ENCODE measurements around the gene MYL5. TPM values are rescaled to one million over a fixed set of nuclear protein-coding genes. Genes with fewer than 3 reads are reported as not detected.
A peak's percentile ranks its signal among the peaks of the same experiment; 100 is the strongest.

Gene MYL5
- total RNA-seq (10 to 100 TPM; 12.1 to 15.4 TPM), polyA plus RNA-seq (1 to 10 TPM; 2.1 to 3.2 TPM)

- no peaks in the 10 kb centered on the region for H3K9me3 Mint-ChIP-seq
- DNase-seq, result peak; percentile 98 to 100 (median 98)
- ChIA-PET POLR2A (ENCODE audit: partially characterized antibody) (interaction anchor here (0.6 to 4.4 kb wide), 15 partner anchors 9 to 550 kb away, joined by 3 to 57 read pairs (median 4); partner anchors contain the start of genes GAK, PCGF3, TMEM175 and ZNF718), CTCF (ENCODE audit: partially characterized antibody) (interaction anchor here (1.4 to 3.3 kb wide), 2 partner anchors 11 to 430 kb away, joined by 3 to 19 read pairs; no protein-coding TSS in a partner anchor)
- Histone ChIP-seq H3K36me3 (ENCODE audit: insufficient read depth, low read length) (peaks cover 12% of the 10 kb centered on the region), H3K4me3 (ENCODE audit: low read length in 2 of 2) (peak within 1 kb of the TSS; percentile 57 to 76), H3K27me3 (ENCODE audit: insufficient read depth, low read length) (no peaks in the 10 kb centered on the region), H3K9me3 (ENCODE audit: control insufficient read depth in 1 of 2, low read length in 2 of 2) (no peaks in the 10 kb centered on the region), H3K4me1 (ENCODE audit: insufficient read depth, low read length) (peaks cover 16% of the 10 kb centered on the region), H3K27ac (ENCODE audit: low read depth, low read length) (peak within 1 kb of the TSS; percentile 99)
- peak within 1 kb of the TSS; percentile 85 to 94 (median 92) for H3K27ac Mint-ChIP-seq
- H3K36me3 Mint-ChIP-seq, result peaks cover 11 to 19% of the 10 kb centered on the region in 2 donors
- H3K4me1 Mint-ChIP-seq, result peaks cover 2 to 18% (median 10%) of the 10 kb centered on the region in 4 donors
- H3K4me3 Mint-ChIP-seq, result peak within 1 kb of the TSS; percentile 86 to 93 (median 90)
- H3K27me3 Mint-ChIP-seq, result no peaks in the 10 kb centered on the region
- intact Hi-C loops (cut with micrococcal nuclease), result loop anchor here (1.0 to 5.0 kb wide), 9 partner anchors 10 to 1183 kb away; partner anchors contain the start of genes DGKQ, GAK, LETM1 and PCGF3
Observed at GRCh38 chr4:674172-675035, at the start of gene MYL5, which contains the start of gene ATP5ME. Gene MYL5 (plus strand): TSS chr4:674542. CDS start chr4:678027, 3,485 bp downstream. Gene ATP5ME (minus strand): TSS chr4:674276. CDS start chr4:674247, 29 bp downstream.

- POLR2A ChIA-PET (ENCODE audit: partially characterized antibody), result no interaction called here
- no peaks in the 10 kb centered on the region for H3K27me3 ChIP-seq (ENCODE audit: insufficient read depth, low read length)
Observed at GRCh38 chr4:624705-625590, 49.4 kb upstream of the MYL5 start, which contains the start of gene PDE6B. Gene PDE6B (plus strand): TSS chr4:625573. CDS start chr4:625627, 54 bp downstream.

GRCh38 chr4:625631-626161, 48.6 kb upstream of the MYL5 start:
- Histone ChIP-seq H3K27ac (ENCODE audit: low read depth, low read length) (no peak overlapping the region), H3K4me1 (ENCODE audit: insufficient read depth, low read length) (no peaks in the 10 kb centered on the region), H3K36me3 (ENCODE audit: insufficient read depth, low read length) (no peaks in the 10 kb centered on the region), H3K27me3 (ENCODE audit: insufficient read depth, low read length) (no peaks in the 10 kb centered on the region), H3K4me3 (ENCODE audit: low read length in 2 of 2) (no peak overlapping the region), H3K9me3 (ENCODE audit: control insufficient read depth in 1 of 2, low read length in 2 of 2) (no peaks in the 10 kb centered on the region)
- Mint-ChIP-seq H3K4me1 (no peaks in the 10 kb centered on the region), H3K4me3 (no peak overlapping the region), H3K36me3 (no peaks in the 10 kb centered on the region), H3K27ac (no peak overlapping the region), H3K27me3 (peaks cover 5% of the 10 kb centered on the region in 2 donors), H3K9me3 (peaks cover 0 to 1% (median 0%) of the 10 kb centered on the region in 8 donors)
- ChIA-PET POLR2A (ENCODE audit: partially characterized antibody) (no interaction called here), CTCF (ENCODE audit: partially characterized antibody) (no interaction called here)
- intact Hi-C loops (cut with micrococcal nuclease), result no loop called here
- DNase-seq, result no peak

More at GRCh38 chr4:624705-625590, 49.4 kb upstream of the MYL5 start, which contains the start of gene PDE6B:
- Mint-ChIP-seq H3K27me3 (peaks cover 7 to 8% of the 10 kb centered on the region in 2 donors), H3K4me3 (no peak within 1 kb of the TSS), H3K9me3 (peaks cover 0 to 2% (median 0%) of the 10 kb centered on the region in 8 donors), H3K4me1 (no peaks in the 10 kb centered on the region), H3K27ac (no peak within 1 kb of the TSS), H3K36me3 (no peaks in the 10 kb centered on the region)
- Histone ChIP-seq H3K36me3 (ENCODE audit: insufficient read depth, low read length) (no peaks in the 10 kb centered on the region), H3K4me1 (ENCODE audit: insufficient read depth, low read length) (no peaks in the 10 kb centered on the region), H3K9me3 (ENCODE audit: control insufficient read depth in 1 of 2, low read length in 2 of 2) (no peaks in the 10 kb centered on the region), H3K27ac (ENCODE audit: low read depth, low read length) (no peak within 1 kb of the TSS), H3K4me3 (ENCODE audit: low read length in 2 of 2) (no peak within 1 kb of the TSS)
- intact Hi-C loops (cut with micrococcal nuclease), result no loop called here
- CTCF ChIA-PET (ENCODE audit: partially characterized antibody), result no interaction called here
- DNase-seq, result no peak

- intact Hi-C loops (cut with micrococcal nuclease), result no loop called here
- Mint-ChIP-seq H3K36me3 (no peaks in the 10 kb centered on the region), H3K9me3 (peaks cover 0 to 8% (median 0%) of the 10 kb centered on the region in 8 donors), H3K27me3 (peaks cover 5% of the 10 kb centered on the region in 2 donors), H3K4me3 (no peak overlapping the region), H3K4me1 (no peaks in the 10 kb centered on the region), H3K27ac (no peak overlapping the region)
- ChIA-PET POLR2A (ENCODE audit: partially characterized antibody) (no interaction called here), CTCF (ENCODE audit: partially characterized antibody) (no interaction called here)
- H3K27me3 ChIP-seq (ENCODE audit: insufficient read depth, low read length), result no peaks in the 10 kb centered on the region
- H3K4me1 ChIP-seq (ENCODE audit: insufficient read depth, low read length), result no peaks in the 10 kb centered on the region
- no peak overlapping the region for H3K27ac ChIP-seq (ENCODE audit: low read depth, low read length)
- no peak for DNase-seq
- no peaks in the 10 kb centered on the region for H3K9me3 ChIP-seq (ENCODE audit: control insufficient read depth in 1 of 2, low read length in 2 of 2)
- H3K4me3 ChIP-seq (ENCODE audit: low read length in 2 of 2), result no peak overlapping the region
- H3K36me3 ChIP-seq (ENCODE audit: insufficient read depth, low read length), result no peaks in the 10 kb centered on the region
Observed at GRCh38 chr4:626201-627091, 47.9 kb upstream of the MYL5 start.

GRCh38 chr4:627347-628125, 46.8 kb upstream of the MYL5 start:
- DNase-seq, result no peak
- H3K27me3 Mint-ChIP-seq, result peaks cover 3% of the 10 kb centered on the region in 2 donors
- H3K27ac Mint-ChIP-seq, result no peak overlapping the region
- H3K27me3 ChIP-seq (ENCODE audit: insufficient read depth, low read length), result no peaks in the 10 kb centered on the region
- ChIA-PET CTCF (ENCODE audit: partially characterized antibody) (no interaction called here), POLR2A (ENCODE audit: partially characterized antibody) (no interaction called here)
- H3K9me3 ChIP-seq (ENCODE audit: control insufficient read depth in 1 of 2, low read length in 2 of 2), result peaks cover 0 to 3% of the 10 kb centered on the region in 2 donors
- H3K27ac ChIP-seq (ENCODE audit: low read depth, low read length), result no peak overlapping the region
- no peaks in the 10 kb centered on the region for H3K36me3 ChIP-seq (ENCODE audit: insufficient read depth, low read length)
- H3K4me3 ChIP-seq (ENCODE audit: low read length in 2 of 2), result no peak overlapping the region
- intact Hi-C loops (cut with micrococcal nuclease), result no loop called here
- no peaks in the 10 kb centered on the region for H3K4me1 Mint-ChIP-seq
- peaks cover 0 to 10% (median 0%) of the 10 kb centered on the region in 8 donors for H3K9me3 Mint-ChIP-seq
- no peaks in the 10 kb centered on the region for H3K4me1 ChIP-seq (ENCODE audit: insufficient read depth, low read length)
- no peak overlapping the region for H3K4me3 Mint-ChIP-seq
- H3K36me3 Mint-ChIP-seq, result no peaks in the 10 kb centered on the region

- H3K4me3 Mint-ChIP-seq, result no peak overlapping the region
- H3K36me3 ChIP-seq (ENCODE audit: insufficient read depth, low read length), result no peaks in the 10 kb centered on the region
- peaks cover 0 to 3% of the 10 kb centered on the region in 2 donors for H3K27me3 Mint-ChIP-seq
- intact Hi-C loops (cut with micrococcal nuclease), result no loop called here
- H3K4me1 ChIP-seq (ENCODE audit: insufficient read depth, low read length), result no peaks in the 10 kb centered on the region
- CTCF ChIA-PET (ENCODE audit: partially characterized antibody), result no interaction called here
- no peak overlapping the region for H3K4me3 ChIP-seq (ENCODE audit: low read length in 2 of 2)
- POLR2A ChIA-PET (ENCODE audit: partially characterized antibody), result no interaction called here
- no peak for DNase-seq
- peaks cover 0 to 10% (median 0%) of the 10 kb centered on the region in 8 donors for H3K9me3 Mint-ChIP-seq
- no peaks in the 10 kb centered on the region for H3K27me3 ChIP-seq (ENCODE audit: insufficient read depth, low read length)
- no peaks in the 10 kb centered on the region for H3K4me1 Mint-ChIP-seq
- H3K27ac Mint-ChIP-seq, result no peak overlapping the region
- no peaks in the 10 kb centered on the region for H3K36me3 Mint-ChIP-seq
- H3K9me3 ChIP-seq (ENCODE audit: control insufficient read depth in 1 of 2, low read length in 2 of 2), result peaks cover 0 to 3% of the 10 kb centered on the region in 2 donors
- H3K27ac ChIP-seq (ENCODE audit: low read depth, low read length), result no peak overlapping the region
Observed at GRCh38 chr4:628311-628741, 46.0 kb upstream of the MYL5 start.
